Lower leg skin (tissue), 4 donors: ENCODE measurements around the gene MEOX1. TPM values are rescaled to one million over a fixed set of nuclear protein-coding genes. Genes with fewer than 3 reads are reported as not detected.
A peak's percentile ranks its signal among the peaks of the same experiment; 100 is the strongest.

ENCODE experiments used
- DNase-seq, 2 donors: peaks; one replicate each; pipeline ENCODE4 v3.0.0-alpha.2; 2019; ENCODE audit warnings: low spot score in 2 of 2
- H3K4me3 ChIP-seq: fragments of 200-600 bp; sonication (generic); 2 replicates; pipeline ENCODE4 v1.5.1; 2017; ENCODE audit warnings: mild to moderate bottlenecking, low read depth; ENCODE audit not compliant: poor library complexity, severe bottlenecking
- POLR2A ChIP-seq, 2 donors: fragments of 450-650 bp; IDR thresholded peaks; one replicate each; pipeline ENCODE4 v1.6.1; 2016 to 2017; ENCODE audit warnings: antibody characterized with exemption in 2 of 2, mild to moderate bottlenecking in 1 of 2, moderate library complexity in 1 of 2
- WGBS, 2 donors: methylation state at CpG; one replicate each; pipeline ENCODE4 v1.1.5; 2018; 5-methylcytosine and 5-hydroxymethylcytosine counted together
- intact Hi-C: fragments of 100-400 bp; cut with DNase I; formaldehyde crosslinking; loops from one replicate; pipeline ENCODE4 v1.15.0; 2023; ENCODE audit warnings: low total_unique reads
- total RNA-seq, 4 donors: library from RNA; depleted of rRNA; stranded (reverse); fragments of >200 nt; gene quantifications; one replicate each; pipeline ENCODE4 v1.1.0, GENCODE V29; 2016
- TF ChIP-seq, protein P1 (sequence below), 3 donors: fragments of 450-650 bp; IDR thresholded peaks; one replicate each; pipeline ENCODE4 v1.5.1; 2016; ENCODE audit warnings: antibody characterized with exemption in 3 of 3, mild to moderate bottlenecking in 3 of 3, moderate library complexity in 2 of 3

Gene MEOX1
- total RNA-seq, 4 donors from 2014 or later: 1.9 to 7.9 (median 3.7) TPM

DNA sequence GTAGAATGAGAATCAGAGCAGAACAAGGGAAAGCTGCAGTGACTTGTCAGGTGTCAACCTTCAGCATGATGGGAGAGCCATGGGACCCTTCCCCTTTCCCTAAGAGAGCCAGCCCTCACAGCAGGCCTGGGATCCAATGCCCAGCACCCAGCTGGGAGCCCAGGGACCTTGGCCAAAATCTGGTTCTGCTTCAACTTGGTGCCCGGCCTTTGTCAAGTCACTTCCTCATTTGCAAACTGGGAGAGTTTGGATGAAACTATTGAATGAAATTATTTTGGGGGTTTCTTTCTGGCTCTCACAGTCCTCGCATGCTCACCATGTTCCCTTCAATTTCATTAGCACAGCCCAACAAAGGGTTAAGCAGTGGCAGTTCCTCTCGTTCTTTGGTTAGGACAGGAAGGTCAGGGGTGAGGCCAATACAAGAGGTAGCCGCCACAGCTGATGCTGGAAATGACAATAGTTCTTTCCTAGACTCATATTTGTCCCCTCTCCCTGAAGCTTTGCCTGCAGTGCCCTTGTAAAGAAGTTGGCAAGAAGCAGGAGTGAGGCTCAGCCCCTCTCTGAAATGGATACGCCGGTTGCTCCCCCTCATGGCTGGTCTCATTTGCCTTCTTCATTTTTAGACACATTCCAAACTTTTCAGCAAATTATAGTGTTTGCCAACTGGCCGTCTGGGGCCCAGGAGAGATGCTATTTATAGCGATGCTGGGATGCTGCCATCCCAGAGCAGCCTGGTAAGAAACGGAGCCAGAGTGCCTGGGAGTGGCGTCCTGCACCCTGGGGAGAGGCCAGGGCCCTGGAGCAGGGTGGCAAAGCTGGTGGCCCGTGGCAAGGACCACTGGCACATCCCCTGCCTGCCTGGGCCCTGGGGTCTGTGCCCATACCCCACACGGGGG, 34.5 kb upstream of the MEOX1 start:
- DNase-seq: no peak
- H3K4me3 ChIP-seq: no peak overlapping the region
- 22 to 31% methylated on average over 12 of the region's 12 CpGs for WGBS, 2 donors
- intact Hi-C loops: no loop called here
- no peak for TF ChIP-seq POLR2A (IDR thresholded peaks at IDR 0.05)
- TF ChIP-seq, protein P1, sequence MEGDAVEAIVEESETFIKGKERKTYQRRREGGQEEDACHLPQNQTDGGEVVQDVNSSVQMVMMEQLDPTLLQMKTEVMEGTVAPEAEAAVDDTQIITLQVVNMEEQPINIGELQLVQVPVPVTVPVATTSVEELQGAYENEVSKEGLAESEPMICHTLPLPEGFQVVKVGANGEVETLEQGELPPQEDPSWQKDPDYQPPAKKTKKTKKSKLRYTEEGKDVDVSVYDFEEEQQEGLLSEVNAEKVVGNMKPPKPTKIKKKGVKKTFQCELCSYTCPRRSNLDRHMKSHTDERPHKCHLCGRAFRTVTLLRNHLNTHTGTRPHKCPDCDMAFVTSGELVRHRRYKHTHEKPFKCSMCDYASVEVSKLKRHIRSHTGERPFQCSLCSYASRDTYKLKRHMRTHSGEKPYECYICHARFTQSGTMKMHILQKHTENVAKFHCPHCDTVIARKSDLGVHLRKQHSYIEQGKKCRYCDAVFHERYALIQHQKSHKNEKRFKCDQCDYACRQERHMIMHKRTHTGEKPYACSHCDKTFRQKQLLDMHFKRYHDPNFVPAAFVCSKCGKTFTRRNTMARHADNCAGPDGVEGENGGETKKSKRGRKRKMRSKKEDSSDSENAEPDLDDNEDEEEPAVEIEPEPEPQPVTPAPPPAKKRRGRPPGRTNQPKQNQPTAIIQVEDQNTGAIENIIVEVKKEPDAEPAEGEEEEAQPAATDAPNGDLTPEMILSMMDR (IDR thresholded peaks at IDR 0.05): no peak

DNA sequence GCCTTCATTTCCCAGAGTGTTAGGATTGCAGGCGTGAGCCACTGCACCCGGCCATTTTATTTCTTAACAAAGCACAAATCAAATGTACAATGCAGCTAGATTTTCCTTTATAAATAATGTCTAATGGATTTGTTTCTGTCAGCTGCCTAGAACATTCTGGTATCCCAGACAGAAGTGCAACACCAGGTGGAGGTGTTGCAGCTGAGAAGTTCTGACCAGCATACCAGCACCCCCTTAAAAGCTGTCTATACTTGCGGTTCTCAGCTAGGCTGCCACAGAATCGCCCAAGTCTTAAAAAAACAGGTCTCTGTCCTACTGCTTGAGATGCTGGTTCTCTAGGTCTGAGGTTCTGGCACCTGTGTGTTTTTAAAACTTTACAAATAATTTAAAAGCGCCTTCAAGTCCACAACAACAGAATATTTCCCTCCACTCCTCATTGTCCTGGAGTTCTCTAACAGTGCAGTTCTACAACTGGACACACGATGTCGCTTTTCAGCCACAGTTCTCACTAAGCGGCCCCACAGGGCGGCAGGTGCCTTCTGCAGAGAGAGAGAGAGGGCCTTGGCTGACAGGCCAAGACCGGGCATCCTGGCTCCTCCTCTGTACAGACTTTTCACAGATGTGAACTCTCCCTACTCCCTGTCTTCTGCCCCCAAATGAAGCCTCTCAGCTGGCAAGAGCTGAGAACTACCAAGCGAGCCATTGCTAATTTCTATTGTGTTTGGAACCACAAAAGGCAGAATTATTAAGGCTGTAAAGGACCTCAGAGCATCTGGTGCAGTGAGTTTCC, 32.6 kb upstream of the MEOX1 start:
- TF ChIP-seq POLR2A (IDR thresholded peaks at IDR 0.05): no peak
- TF ChIP-seq, protein P1 (IDR thresholded peaks at IDR 0.05): peak in 2 of 3 donors; percentile 5 to 79
- DNase-seq: peak; percentile 77 to 92
- intact Hi-C loops: loop anchor here (5.0 kb wide), 1 partner anchor 63 kb away; the partner anchor contains the start of gene SOST
- WGBS, 2 donors: 29 to 31% methylated on average over 11 of the region's 11 CpGs
- no peak overlapping the region for H3K4me3 ChIP-seq

DNA sequence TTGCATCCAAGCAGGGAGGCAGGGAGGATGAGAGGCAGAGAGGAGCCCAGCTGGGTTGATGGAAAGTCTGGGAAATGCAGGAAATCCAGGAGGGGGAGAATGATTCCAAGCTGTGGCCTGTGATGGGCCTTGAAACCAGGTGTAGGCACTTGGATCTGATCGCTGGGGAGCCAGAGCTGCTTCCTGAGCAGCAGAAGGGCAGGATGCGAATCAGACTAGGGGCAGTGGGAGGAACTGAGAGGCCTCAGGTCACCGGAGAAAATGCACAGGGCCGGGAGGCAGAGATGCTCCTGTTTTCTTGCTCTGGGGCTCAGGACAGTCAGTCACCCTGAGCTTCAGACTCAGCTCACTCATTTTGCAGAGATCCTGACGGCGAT, 29.6 kb upstream of the MEOX1 start:
- WGBS, 2 donors: 79 to 81% methylated on average over 6 of the region's 6 CpGs
- TF ChIP-seq, protein P1 (IDR thresholded peaks at IDR 0.05): no peak
- no peak for TF ChIP-seq POLR2A (IDR thresholded peaks at IDR 0.05)
- intact Hi-C loops: loop anchor here (5.0 kb wide), 1 partner anchor 66 kb away; the partner anchor contains the start of gene SOST
- no peak for DNase-seq
- no peak overlapping the region for H3K4me3 ChIP-seq

GRCh38 chr17:43690624-43691316, 29.0 kb upstream of the MEOX1 start:
- no peak overlapping the region for H3K4me3 ChIP-seq
- TF ChIP-seq, protein P1 (IDR thresholded peaks at IDR 0.05): no peak
- no peak for TF ChIP-seq POLR2A (IDR thresholded peaks at IDR 0.05)
- intact Hi-C loops: loop anchor here (5.0 kb wide), 1 partner anchor 67 kb away; the partner anchor contains the start of gene SOST
- 78 to 82% methylated on average over 8 to 9 of the region's 9 CpGs for WGBS, 2 donors
- DNase-seq: no peak

DNA sequence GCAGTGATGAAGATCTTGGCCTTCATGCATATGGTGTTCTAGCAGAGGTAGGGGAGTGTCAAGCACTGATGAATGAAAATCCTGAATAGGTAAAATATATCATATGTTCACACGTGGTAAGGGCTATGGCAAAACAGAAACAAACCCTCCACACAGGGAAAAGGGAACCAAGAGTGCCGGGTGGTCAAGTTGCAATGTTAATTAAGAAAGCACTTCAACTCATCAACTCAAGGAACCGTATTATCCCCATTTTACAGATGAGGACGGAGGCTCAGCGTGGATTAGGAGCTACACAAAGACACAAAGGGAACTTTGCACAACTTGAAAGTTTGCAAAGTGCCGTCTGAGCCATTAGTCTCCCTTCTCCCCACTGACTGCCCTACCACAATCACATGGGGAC, 28.1 kb upstream of the MEOX1 start:
- intact Hi-C loops: loop anchor here (5.0 kb wide), 1 partner anchor 67 kb away; the partner anchor contains the start of gene SOST
- 73 to 74% methylated on average over 6 of the region's 6 CpGs for WGBS, 2 donors
- no peak for DNase-seq
- H3K4me3 ChIP-seq: no peak overlapping the region
- TF ChIP-seq, protein P1 (IDR thresholded peaks at IDR 0.05): no peak
- no peak for TF ChIP-seq POLR2A (IDR thresholded peaks at IDR 0.05)
